ENCODE data around the gene GREM2.

The GREM2 gene

DNA sequence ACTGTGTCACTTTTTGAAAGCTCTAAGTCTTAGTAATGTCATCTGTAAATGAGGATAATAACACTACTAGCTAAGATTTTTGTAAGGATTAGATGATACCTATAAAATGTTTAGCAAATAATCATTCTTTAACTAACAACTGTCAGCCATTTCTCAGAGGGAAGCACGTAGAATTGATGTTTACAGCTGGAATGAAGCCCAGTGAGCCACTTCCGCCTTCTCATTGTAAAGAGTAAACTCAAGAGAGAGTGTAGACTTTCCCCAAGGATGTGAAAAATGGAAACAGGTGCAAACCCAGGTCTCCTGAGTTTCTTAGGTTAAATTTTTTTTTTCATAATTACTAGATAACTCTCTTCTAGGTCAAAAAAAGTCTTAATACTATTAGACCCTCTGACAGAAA lies 4.9 kb downstream of the GREM2 start:
- no peak for DNase-seq
- H3F3A ChIP-seq (ENCODE audit: insufficient read depth, low read length), result peaks cover 8% of the 10 kb centered on the region
- H4K20me1 ChIP-seq (ENCODE audit: insufficient read depth, low read length), result no peaks in the 10 kb centered on the region
- no peak overlapping the region for H3K4me2 ChIP-seq (ENCODE audit: low read depth, low read length)
- no peaks in the 10 kb centered on the region for H3K36me3 ChIP-seq (replicated peaks; ENCODE audit: insufficient read depth, low read length)
- no peak for TF ChIP-seq EZH2 (optimal IDR thresholded peaks at IDR 0.05; ENCODE audit: low read depth, low read length)
- TF ChIP-seq EZH2phosphoT487 (IDR thresholded peaks at IDR 0.05; ENCODE audit: low read length), result no peak
- TF ChIP-seq, protein P1, sequence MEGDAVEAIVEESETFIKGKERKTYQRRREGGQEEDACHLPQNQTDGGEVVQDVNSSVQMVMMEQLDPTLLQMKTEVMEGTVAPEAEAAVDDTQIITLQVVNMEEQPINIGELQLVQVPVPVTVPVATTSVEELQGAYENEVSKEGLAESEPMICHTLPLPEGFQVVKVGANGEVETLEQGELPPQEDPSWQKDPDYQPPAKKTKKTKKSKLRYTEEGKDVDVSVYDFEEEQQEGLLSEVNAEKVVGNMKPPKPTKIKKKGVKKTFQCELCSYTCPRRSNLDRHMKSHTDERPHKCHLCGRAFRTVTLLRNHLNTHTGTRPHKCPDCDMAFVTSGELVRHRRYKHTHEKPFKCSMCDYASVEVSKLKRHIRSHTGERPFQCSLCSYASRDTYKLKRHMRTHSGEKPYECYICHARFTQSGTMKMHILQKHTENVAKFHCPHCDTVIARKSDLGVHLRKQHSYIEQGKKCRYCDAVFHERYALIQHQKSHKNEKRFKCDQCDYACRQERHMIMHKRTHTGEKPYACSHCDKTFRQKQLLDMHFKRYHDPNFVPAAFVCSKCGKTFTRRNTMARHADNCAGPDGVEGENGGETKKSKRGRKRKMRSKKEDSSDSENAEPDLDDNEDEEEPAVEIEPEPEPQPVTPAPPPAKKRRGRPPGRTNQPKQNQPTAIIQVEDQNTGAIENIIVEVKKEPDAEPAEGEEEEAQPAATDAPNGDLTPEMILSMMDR (IDR thresholded peaks at IDR 0.05; ENCODE audit: low read length), result no peak
- H3K27ac ChIP-seq (ENCODE audit: low read length), result no peak overlapping the region
- no peaks in the 10 kb centered on the region for H3K27me3 ChIP-seq (replicated peaks; ENCODE audit: insufficient read depth, low read length)
- no peaks in the 10 kb centered on the region for H3K79me2 ChIP-seq (ENCODE audit: low read length)
- H3K9ac ChIP-seq (ENCODE audit: low read length), result no peak overlapping the region
- H2AFZ ChIP-seq (ENCODE audit: low read length), result no peak overlapping the region
- H3K4me3 ChIP-seq (ENCODE audit: low read length), result no peak overlapping the region
- no peaks in the 10 kb centered on the region for H3K9me3 ChIP-seq (replicated peaks; ENCODE audit: insufficient read depth, low read length)
- H3K4me1 ChIP-seq (ENCODE audit: low read length), result no peaks in the 10 kb centered on the region
- H3K9me2 ChIP-seq (replicated peaks; ENCODE audit: insufficient read depth, low read length), result no peaks in the 10 kb centered on the region

GRCh38 chr1:240602189-240602588 lies 9.8 kb downstream of the GREM2 start:
- Histone ChIP-seq H3K4me1 (ENCODE audit: low read length) (no peaks in the 10 kb centered on the region), H3K4me3 (ENCODE audit: low read length) (no peak overlapping the region), H3K4me2 (ENCODE audit: low read depth, low read length) (no peak overlapping the region), H4K20me1 (ENCODE audit: insufficient read depth, low read length) (no peaks in the 10 kb centered on the region), H2AFZ (ENCODE audit: low read length) (no peak overlapping the region), H3K27ac (ENCODE audit: low read length) (no peak overlapping the region), H3K9me2 (replicated peaks; ENCODE audit: insufficient read depth, low read length) (no peaks in the 10 kb centered on the region), H3K9me3 (replicated peaks; ENCODE audit: insufficient read depth, low read length) (no peaks in the 10 kb centered on the region), H3K36me3 (replicated peaks; ENCODE audit: insufficient read depth, low read length) (no peaks in the 10 kb centered on the region), H3K9ac (ENCODE audit: low read length) (no peak overlapping the region), H3F3A (ENCODE audit: insufficient read depth, low read length) (no peaks in the 10 kb centered on the region), H3K79me2 (ENCODE audit: low read length) (no peaks in the 10 kb centered on the region), H3K27me3 (replicated peaks; ENCODE audit: insufficient read depth, low read length) (no peaks in the 10 kb centered on the region)
- no peak for DNase-seq
- TF ChIP-seq EZH2 (optimal IDR thresholded peaks at IDR 0.05; ENCODE audit: low read depth, low read length), result no peak
- TF ChIP-seq, protein P1 (IDR thresholded peaks at IDR 0.05; ENCODE audit: low read length), result peak; percentile 34
- TF ChIP-seq EZH2phosphoT487 (IDR thresholded peaks at IDR 0.05; ENCODE audit: low read length), result no peak

DNA sequence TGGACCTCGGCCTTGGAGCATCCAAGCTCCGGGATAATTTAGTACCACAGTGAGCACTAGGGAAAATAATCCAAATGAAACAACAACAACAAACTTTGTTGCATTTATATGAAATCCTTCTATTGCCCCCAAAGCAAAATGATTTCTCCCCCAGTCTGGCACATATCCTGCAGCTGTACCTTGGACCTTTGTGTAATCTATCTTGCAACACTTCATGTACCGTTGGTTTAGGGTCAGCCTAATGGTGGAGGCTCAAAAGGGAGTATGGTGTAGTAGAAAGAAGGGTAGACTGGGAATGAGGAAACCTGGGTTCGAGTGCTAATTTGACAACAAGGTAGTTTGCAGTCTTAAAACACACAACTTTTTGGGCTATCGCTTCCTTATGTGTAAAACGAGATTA lies 12.1 kb downstream of the GREM2 start:
- DNase-seq, result no peak
- TF ChIP-seq EZH2 (optimal IDR thresholded peaks at IDR 0.05; ENCODE audit: low read depth, low read length), result no peak
- Histone ChIP-seq H3K9me2 (replicated peaks; ENCODE audit: insufficient read depth, low read length) (no peaks in the 10 kb centered on the region), H3K27me3 (replicated peaks; ENCODE audit: insufficient read depth, low read length) (no peaks in the 10 kb centered on the region), H3K4me2 (ENCODE audit: low read depth, low read length) (no peak overlapping the region), H3K9me3 (replicated peaks; ENCODE audit: insufficient read depth, low read length) (no peaks in the 10 kb centered on the region), H3K36me3 (replicated peaks; ENCODE audit: insufficient read depth, low read length) (no peaks in the 10 kb centered on the region), H3F3A (ENCODE audit: insufficient read depth, low read length) (no peaks in the 10 kb centered on the region), H2AFZ (ENCODE audit: low read length) (no peak overlapping the region), H3K9ac (ENCODE audit: low read length) (no peak overlapping the region), H3K79me2 (ENCODE audit: low read length) (no peaks in the 10 kb centered on the region), H3K27ac (ENCODE audit: low read length) (no peak overlapping the region), H3K4me1 (ENCODE audit: low read length) (no peaks in the 10 kb centered on the region), H4K20me1 (ENCODE audit: insufficient read depth, low read length) (no peaks in the 10 kb centered on the region), H3K4me3 (ENCODE audit: low read length) (no peak overlapping the region)

- Histone ChIP-seq H3K36me3 (replicated peaks; ENCODE audit: insufficient read depth, low read length) (no peaks in the 10 kb centered on the region), H3K9me3 (replicated peaks; ENCODE audit: insufficient read depth, low read length) (no peaks in the 10 kb centered on the region), H4K20me1 (ENCODE audit: insufficient read depth, low read length) (no peaks in the 10 kb centered on the region), H2AFZ (ENCODE audit: low read length) (no peak overlapping the region), H3K4me1 (ENCODE audit: low read length) (no peaks in the 10 kb centered on the region), H3K4me2 (ENCODE audit: low read depth, low read length) (no peak overlapping the region), H3K27ac (ENCODE audit: low read length) (no peak overlapping the region), H3F3A (ENCODE audit: insufficient read depth, low read length) (no peaks in the 10 kb centered on the region), H3K27me3 (replicated peaks; ENCODE audit: insufficient read depth, low read length) (no peaks in the 10 kb centered on the region), H3K4me3 (ENCODE audit: low read length) (no peak overlapping the region), H3K9me2 (replicated peaks; ENCODE audit: insufficient read depth, low read length) (no peaks in the 10 kb centered on the region), H3K79me2 (ENCODE audit: low read length) (no peaks in the 10 kb centered on the region), H3K9ac (ENCODE audit: low read length) (no peak overlapping the region)
- TF ChIP-seq EZH2phosphoT487 (IDR thresholded peaks at IDR 0.05; ENCODE audit: low read length), result no peak
- TF ChIP-seq, protein P1 (IDR thresholded peaks at IDR 0.05; ENCODE audit: low read length), result no peak
- TF ChIP-seq EZH2 (optimal IDR thresholded peaks at IDR 0.05; ENCODE audit: low read depth, low read length), result no peak
- no peak for DNase-seq
These were observed 12.7 kb downstream of the GREM2 start for GRCh38 chr1:240599299-240599698.

Data from MM.1S (cell line).